ENCODE data around the gene NUDT17. TPM values are rescaled to one million over a fixed set of nuclear protein-coding genes. Genes with fewer than 3 reads are reported as not detected.

NUDT17 gene
- total and polyA plus RNA-seq, 9 of the 15 experiments (the other 6 are each of a cell fraction or from before 2014, with no cell fraction given): 2.1 to 10.0 (median 6.1) TPM

DNA sequence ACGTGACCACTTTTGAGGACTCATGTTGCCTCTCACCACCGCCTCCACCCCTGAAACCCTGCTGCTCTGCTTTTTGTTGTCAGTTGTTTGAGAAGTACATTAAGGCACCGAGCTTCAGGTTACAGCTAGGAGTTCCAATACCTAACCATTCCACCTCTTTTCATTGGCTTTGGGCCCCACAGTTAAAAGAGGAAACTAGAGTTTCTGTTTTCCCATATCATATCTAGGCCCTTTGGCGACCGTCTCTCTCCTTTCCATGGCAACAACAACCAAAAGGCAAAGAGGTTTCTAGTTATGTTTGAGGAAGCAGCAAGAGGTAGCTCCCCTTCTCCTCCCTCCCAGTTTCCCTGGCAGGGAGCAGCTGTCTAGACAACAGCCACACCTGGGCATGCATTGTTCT, 34.3 kb downstream of the NUDT17 start (continued):
- TF ChIP-seq RFX1 (IDR thresholded peaks at IDR 0.05): peak; percentile 83
- TF ChIP-seq BRF1 (IDR thresholded peaks at IDR 0.05; ENCODE audit: borderline replicate concordance, extremely low read depth, insufficient read length): no peak
- no peak for TF ChIP-seq MAFF (IDR thresholded peaks at IDR 0.05; ENCODE audit: low read length)
- no peak for TF ChIP-seq XRCC3 (IDR thresholded peaks at IDR 0.05)
- TF ChIP-seq CCNT2 (IDR thresholded peaks at IDR 0.05; ENCODE audit: borderline replicate concordance, extremely low read depth, insufficient read length, low read depth, low read length): no peak
- TF ChIP-seq NEUROD1 (IDR thresholded peaks at IDR 0.05; ENCODE audit: borderline replicate concordance, low read depth, low read length, partially characterized antibody): no peak
- no peak for TF ChIP-seq RBM39 (optimal IDR thresholded peaks at IDR 0.05; ENCODE audit: low read depth, low read length)
- TF ChIP-seq CTBP1 (IDR thresholded peaks at IDR 0.05; ENCODE audit: borderline replicate concordance): peak; percentile 62; the same call in 1 of the 2 replicates
- TF ChIP-seq TOE1 (IDR thresholded peaks at IDR 0.05; ENCODE audit: borderline replicate concordance): no peak
- no peak for TF ChIP-seq TOE1 (CRISPR knock-in tag; IDR thresholded peaks at IDR 0.05; ENCODE audit: borderline replicate concordance, low read depth)
- no peak for TF ChIP-seq HNRNPK (IDR thresholded peaks at IDR 0.05; ENCODE audit: low read depth, low read length, poor library complexity, severe bottlenecking)
- TF ChIP-seq KDM4B (IDR thresholded peaks at IDR 0.05; ENCODE audit: borderline replicate concordance in 2 of 2, low read depth in 1 of 2): no peak
- TF ChIP-seq RCOR1 (IDR thresholded peaks at IDR 0.05; ENCODE audit: borderline replicate concordance in 1 of 2, low read depth in 2 of 2, low read length in 2 of 2): peak in 1 of 2 experiments; percentile 38; a peak in 1 of 4 replicates
- no peak for TF ChIP-seq POLR2G (IDR thresholded peaks at IDR 0.05; ENCODE audit: low read depth, low read length)
- no peak for TF ChIP-seq MED1 (CRISPR knock-in tag; IDR thresholded peaks at IDR 0.05; ENCODE audit: borderline replicate concordance)
- TF ChIP-seq CEBPB (tag; IDR thresholded peaks at IDR 0.05): no peak
- TF ChIP-seq, protein P1, sequence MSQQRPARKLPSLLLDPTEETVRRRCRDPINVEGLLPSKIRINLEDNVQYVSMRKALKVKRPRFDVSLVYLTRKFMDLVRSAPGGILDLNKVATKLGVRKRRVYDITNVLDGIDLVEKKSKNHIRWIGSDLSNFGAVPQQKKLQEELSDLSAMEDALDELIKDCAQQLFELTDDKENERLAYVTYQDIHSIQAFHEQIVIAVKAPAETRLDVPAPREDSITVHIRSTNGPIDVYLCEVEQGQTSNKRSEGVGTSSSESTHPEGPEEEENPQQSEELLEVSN (IDR thresholded peaks at IDR 0.05; ENCODE audit: borderline replicate concordance in 1 of 2, extremely low read depth in 1 of 2, insufficient read depth in 1 of 2, insufficient read length in 1 of 2, low read depth in 1 of 2, low read length in 1 of 2, poor library complexity in 1 of 2, severe bottlenecking in 1 of 2): no peak
- no peak for TF ChIP-seq TRIM24 (IDR thresholded peaks at IDR 0.05)
- no peak for TF ChIP-seq FOXJ3 (CRISPR knock-in tag; IDR thresholded peaks at IDR 0.05)
- TF ChIP-seq, protein P2, sequence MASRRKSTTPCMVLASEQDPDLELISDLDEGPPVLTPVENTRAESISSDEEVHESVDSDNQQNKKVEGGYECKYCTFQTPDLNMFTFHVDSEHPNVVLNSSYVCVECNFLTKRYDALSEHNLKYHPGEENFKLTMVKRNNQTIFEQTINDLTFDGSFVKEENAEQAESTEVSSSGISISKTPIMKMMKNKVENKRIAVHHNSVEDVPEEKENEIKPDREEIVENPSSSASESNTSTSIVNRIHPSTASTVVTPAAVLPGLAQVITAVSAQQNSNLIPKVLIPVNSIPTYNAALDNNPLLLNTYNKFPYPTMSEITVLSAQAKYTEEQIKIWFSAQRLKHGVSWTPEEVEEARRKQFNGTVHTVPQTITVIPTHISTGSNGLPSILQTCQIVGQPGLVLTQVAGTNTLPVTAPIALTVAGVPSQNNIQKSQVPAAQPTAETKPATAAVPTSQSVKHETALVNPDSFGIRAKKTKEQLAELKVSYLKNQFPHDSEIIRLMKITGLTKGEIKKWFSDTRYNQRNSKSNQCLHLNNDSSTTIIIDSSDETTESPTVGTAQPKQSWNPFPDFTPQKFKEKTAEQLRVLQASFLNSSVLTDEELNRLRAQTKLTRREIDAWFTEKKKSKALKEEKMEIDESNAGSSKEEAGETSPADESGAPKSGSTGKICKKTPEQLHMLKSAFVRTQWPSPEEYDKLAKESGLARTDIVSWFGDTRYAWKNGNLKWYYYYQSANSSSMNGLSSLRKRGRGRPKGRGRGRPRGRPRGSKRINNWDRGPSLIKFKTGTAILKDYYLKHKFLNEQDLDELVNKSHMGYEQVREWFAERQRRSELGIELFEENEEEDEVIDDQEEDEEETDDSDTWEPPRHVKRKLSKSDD (conservative IDR thresholded peaks at IDR 0.05; ENCODE audit: low read length): no peak
- no peak for TF ChIP-seq MTA3 (IDR thresholded peaks at IDR 0.05; ENCODE audit: borderline replicate concordance)
- TF ChIP-seq STAG1 (CRISPR knock-in tag; IDR thresholded peaks at IDR 0.05; ENCODE audit: borderline replicate concordance): no peak
- no peak for TF ChIP-seq SMAD3 (CRISPR knock-in tag; conservative IDR thresholded peaks at IDR 0.05)
- no peak for TF ChIP-seq SMARCB1 (IDR thresholded peaks at IDR 0.05; ENCODE audit: insufficient read length, low read depth)
- TF ChIP-seq NFRKB (IDR thresholded peaks at IDR 0.05; ENCODE audit: low read depth): peak; percentile 38; the same call in 1 of the 2 replicates
- no peak for TF ChIP-seq TAF7 (tag; IDR thresholded peaks at IDR 0.05)
